Putamen (tissue), 1 donor: Measurements from ENCODE around the gene FABP2.
"Not testable (repeated sequence)": the region's sequence is repeated elsewhere in the genome, so short reads cannot be mapped to it uniquely, and the experiment has no call there.

Source experiments
- DNase-seq: peaks from one replicate; pipeline ENCODE4 v3.0.0-alpha.2; 2016; ENCODE audit warnings: low spot score

The FABP2 gene

DNA sequence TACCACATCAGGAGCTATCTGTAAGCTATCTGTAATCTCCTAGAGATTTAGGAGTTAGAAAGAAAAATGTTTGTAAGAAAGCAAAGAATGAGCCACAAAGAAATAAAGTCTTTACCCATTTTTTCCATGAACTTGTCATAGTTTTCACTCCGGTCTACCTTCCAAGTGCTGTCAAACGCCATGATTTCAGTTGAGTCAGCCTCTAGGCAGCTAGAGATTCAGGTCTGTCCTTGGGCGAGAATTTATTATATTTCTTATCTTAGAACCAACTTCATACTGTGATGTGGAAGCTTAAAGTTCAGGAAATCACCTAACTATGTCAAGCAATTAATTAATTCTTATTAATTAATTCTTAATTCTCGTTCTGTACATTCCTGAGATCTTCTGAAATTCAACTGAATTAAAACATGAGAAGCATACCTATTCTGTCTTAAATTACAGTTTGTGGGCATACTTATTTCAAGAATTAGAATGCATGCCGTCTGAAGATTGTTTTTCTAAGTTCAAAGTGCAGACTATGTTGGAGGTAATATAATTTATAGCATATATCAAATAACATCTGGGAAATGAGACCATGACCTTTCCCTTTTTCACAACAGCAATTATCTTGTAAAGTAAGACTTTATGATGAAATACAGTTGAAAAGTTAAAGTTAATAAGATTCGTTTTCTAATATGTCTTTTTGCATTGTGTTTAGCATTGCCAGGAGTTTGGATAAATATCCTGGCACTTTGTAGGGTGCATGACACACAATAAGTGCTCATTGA, at the start of gene FABP2:
FABP2 (minus strand) TSS at position 218 of the 767 bp plus-strand sequence; CDS start at position 182, 36 bp downstream.
- no peak for DNase-seq

DNA sequence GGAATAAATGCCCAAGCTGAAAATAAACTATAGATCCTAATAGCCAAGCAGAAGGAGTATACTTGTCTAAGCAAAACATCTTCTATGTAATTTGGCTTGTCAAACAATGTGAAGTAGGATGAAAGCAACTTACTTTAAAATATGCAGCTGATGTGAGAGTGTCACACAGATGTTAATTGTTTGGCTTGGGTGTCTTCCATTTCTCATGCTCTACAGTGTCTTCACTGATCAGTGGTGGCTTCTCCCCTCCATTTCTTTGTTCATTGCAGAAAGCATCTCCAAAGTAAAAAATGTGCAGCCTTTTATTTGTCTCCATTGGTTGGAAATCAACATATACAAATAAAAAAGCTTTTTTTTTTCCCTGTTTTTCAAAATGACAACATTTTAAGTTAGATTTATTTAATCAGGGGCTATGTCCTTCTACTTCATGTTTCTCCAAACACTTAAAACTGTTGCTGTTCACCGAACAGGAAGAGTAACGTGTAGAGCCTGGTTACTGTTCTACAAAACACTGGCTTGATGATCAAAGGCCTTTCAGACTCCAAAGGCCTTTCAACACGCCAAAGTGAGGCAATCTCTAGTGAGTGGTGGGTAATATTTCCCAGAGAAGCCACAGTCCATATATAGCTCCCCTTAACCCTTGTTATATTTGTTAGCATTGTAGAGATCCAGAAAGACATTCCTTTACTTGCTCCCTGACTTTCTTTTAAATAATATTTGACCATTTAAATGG, 49.2 kb upstream of the FABP2 start:
- not testable (repeated sequence) for DNase-seq

DNA sequence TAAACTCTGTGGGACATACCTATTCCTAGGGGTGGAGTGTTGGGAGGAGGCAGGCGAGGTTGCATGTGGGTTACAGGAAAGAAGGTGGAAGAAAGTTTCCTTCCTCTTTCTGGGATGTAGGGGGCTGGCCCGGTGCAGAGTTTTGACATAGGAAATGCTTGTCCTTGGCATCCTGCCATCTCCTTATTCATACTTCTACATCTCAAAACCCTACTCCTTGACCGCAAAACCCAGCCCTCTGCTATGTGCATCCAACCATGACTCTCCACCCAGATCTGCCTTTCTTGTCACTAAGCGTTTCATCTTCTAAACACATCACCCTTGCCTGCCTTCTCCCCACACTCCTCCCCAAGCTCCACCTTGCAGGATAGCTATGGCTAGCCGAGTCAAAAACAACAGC, 48.5 kb upstream of the FABP2 start:
- DNase-seq: not testable (repeated sequence)

- not testable (repeated sequence) for DNase-seq
Observed at GRCh38 chr4:119366802-119367201, 44.9 kb upstream of the FABP2 start.

- not testable (repeated sequence) for DNase-seq
Observed at GRCh38 chr4:119364203-119364602, 42.3 kb upstream of the FABP2 start.

DNA sequence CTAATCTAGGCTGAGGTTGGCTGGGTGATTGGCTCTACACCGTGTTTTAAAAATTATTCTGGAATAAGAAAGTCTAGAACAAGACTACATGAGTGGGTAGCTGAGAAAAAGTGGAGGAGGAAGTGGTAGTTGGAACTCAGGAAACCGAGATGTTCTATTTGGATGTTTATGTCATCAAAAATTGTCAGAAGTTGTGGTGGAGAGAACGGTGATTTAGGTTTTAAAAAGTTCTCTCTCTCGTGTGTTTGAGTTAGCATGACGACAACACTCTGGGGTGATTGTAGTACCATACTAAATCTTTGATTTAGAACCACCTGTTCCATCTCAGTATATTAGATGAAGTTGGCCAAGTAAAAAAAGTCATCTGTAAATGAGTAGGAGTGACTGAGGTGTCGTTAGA, 41.4 kb upstream of the FABP2 start:
- not testable (repeated sequence) for DNase-seq

GRCh38 chr4:119362413-119362812, 40.5 kb upstream of the FABP2 start:
- not testable (repeated sequence) for DNase-seq

GRCh38 chr4:119359873-119360272, 37.9 kb upstream of the FABP2 start:
- not testable (repeated sequence) for DNase-seq

- not testable (repeated sequence) for DNase-seq
Observed at GRCh38 chr4:119356796-119357195, 34.9 kb upstream of the FABP2 start.

GRCh38 chr4:119356041-119356440, 34.1 kb upstream of the FABP2 start:
- not testable (repeated sequence) for DNase-seq

GRCh38 chr4:119353364-119353763, 31.4 kb upstream of the FABP2 start:
- not testable (repeated sequence) for DNase-seq

GRCh38 chr4:119348169-119348568, 26.2 kb upstream of the FABP2 start:
- DNase-seq: not testable (repeated sequence)

GRCh38 chr4:119343293-119343692, 21.4 kb upstream of the FABP2 start:
- DNase-seq: not testable (repeated sequence)

- DNase-seq: not testable (repeated sequence)
Observed at GRCh38 chr4:119339895-119340294, 18.0 kb upstream of the FABP2 start.

GRCh38 chr4:119337010-119337409, 15.1 kb upstream of the FABP2 start:
- no peak for DNase-seq

DNA sequence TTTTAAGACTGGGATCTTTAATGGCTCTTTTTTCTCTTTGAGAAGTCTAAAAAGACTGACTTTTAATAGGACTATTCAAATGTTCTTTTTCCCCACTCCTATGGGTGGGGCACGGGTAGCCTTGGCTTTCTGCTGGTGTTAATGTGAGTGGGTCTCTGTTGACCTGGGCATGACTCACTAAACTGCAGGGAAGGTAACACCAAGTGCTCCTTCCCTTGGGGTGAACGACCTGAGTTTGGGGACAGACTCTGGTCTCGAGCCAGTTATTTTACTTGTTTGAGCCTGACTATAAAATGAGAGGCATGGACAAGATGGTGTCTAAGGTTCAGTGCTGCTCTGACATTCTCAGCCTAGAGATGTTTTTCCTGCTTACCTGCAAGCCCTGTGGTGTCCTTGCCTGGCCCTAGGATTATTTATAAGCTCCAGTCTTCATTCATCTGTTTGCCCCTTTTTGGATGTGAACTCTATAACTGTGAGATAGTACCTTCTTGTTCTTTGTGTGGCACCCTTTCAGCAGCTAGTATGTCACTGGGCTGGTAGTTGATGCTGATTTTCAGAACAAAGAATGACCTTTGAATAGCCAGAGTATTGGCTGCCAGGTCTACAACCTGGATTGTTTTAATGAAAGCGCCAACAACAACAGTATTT, 14.5 kb upstream of the FABP2 start:
- DNase-seq: not testable (repeated sequence)

DNA sequence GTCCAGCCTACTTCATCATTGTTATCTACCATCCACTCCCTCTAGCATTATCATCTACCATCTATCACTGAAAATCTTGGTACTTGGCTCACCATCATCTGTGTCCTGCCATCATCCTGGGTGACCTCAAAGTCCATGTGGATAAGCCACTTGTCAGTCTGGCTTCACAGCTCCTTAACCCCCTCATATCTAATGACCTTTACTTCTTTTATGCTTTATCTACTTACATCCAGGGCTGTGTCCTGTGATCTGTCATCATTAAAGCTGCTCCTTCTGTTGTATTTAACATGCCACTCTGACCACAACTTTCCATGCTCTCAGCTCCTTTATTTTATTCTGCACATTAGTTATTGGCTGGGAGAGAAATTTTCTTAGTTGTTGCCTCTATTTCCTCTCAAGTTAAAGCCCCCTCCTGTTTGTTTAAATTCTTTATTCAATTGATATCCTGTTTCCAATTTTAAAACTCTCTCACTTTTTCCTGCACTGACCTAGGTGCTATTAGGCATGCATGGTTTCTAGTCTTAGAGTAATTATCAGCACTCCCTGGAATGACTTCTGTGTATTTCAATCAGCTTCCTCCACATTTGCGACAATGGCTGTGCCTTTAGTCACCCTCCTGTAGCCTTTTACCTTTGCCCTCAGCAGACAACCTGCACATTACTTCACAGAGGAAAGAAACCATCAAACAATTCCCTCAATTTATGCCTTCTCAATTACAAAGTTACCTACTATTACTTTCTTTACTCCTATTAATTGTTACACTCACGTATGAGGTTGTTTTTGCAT, 8.1 kb upstream of the FABP2 start:
- DNase-seq: no peak

- DNase-seq: no peak
Observed at GRCh38 chr4:119328695-119329094, 6.8 kb upstream of the FABP2 start.

DNA sequence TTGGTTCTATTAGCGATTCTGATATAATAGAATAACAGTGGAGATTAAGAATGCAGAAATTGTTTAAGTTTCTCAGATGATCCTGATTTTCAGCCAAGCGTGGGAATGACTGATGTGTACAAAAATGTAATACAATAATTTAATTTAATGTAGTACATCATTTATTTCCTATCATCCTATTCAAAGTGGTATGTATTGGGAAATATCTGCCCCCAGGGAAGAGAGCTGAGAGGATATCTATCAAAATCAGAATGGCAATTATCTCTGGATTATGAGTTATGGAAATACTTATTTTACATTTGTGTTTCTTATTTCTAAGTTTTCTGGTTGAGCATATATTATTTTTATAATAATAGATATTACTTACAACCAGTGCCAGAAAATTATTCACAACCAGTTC, 3.9 kb downstream of the FABP2 start:
- DNase-seq: no peak

DNA sequence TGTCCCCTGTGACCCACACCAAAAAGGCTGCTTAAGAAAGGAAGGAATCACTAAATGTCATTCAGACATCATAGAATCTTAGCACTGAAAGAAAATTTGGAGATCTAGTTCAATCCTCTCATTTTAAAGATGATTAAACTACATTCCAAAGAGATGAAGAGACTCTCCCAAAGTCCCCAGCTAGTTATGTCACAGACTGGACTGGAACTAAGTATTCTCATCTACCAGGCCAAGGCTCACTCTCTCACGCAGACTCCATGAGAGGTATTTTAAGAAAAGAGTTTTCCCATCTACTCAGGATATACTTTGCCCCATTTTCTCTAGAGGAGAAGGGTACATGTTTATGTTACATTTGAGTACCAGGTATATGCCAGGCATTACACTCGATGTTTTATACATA, 6.9 kb downstream of the FABP2 start:
- no peak for DNase-seq

DNA sequence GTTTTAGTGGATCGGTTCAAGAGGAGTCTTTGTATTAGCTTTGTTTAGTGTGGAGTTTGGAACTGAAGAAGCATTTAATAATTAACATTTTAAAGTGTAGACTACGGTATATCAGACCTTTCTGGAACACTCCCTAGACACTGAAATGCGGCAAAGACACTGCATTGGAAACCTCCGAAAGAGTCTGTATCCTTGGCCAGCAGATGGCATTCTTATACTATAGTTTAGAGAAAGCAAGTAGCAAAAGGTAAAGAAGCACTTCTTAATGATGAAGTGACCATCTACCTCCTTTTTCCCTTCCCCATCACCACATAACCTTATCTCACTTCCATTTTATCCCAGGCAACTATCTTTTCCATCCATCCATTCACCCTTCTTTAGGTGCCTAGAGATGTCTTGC, 7.6 kb downstream of the FABP2 start:
- DNase-seq: peak; percentile 40

DNA sequence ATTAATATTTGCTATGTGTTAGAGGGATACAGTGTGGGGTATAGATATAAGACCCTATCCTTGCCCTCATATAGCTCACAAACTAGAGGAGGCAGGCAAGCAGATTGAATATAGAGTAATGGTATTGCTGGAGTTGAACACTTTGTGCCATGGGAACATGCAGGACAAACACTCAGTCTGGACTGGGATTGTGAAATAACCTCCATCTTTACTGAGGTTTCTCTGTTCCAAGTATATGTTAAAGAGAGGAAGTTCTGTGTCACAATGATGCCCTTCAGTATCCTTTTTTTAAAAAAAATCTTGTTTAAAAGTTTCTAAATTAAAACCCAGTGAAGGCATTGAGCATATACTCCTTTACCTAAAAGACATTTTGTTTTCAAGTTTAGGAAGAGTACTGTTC, 8.7 kb downstream of the FABP2 start:
- DNase-seq: no peak
